Measurements from ENCODE around the gene GSX2.

GRCh38 chr4:54076673-54077072 lies 23.3 kb upstream of the GSX2 start:
- TF ChIP-seq CTCF (IDR thresholded peaks at IDR 0.05) (no peak), POLR2A (IDR thresholded peaks at IDR 0.05) (no peak)
